NCI-H1694 treated with DMSO at 0.1 percent for 48 hours (cell line): ENCODE results near the gene ATL1.
"Not testable (repeated sequence)": the region's sequence is repeated elsewhere in the genome, so short reads cannot be mapped to it uniquely, and the experiment has no call there.

Experiments
- DNase-seq: peaks from one replicate; lab custom pipeline; 2025; lab: John Stamatoyannopoulos, UW

Gene ATL1

GRCh38 chr14:50602035-50602434 is 42.1 kb downstream of the ATL1 start:
- no peak for DNase-seq

GRCh38 chr14:50603565-50603964 is 43.6 kb downstream of the ATL1 start:
- DNase-seq = no peak

GRCh38 chr14:50605766-50606165 is 45.8 kb downstream of the ATL1 start:
- DNase-seq = no peak

- no peak for DNase-seq
Measured at GRCh38 chr14:50606468-50606867, 46.5 kb downstream of the ATL1 start.

- no peak for DNase-seq
Measured at GRCh38 chr14:50607181-50607580, 47.2 kb downstream of the ATL1 start.

- DNase-seq = no peak
Measured at GRCh38 chr14:50607761-50608160, 47.8 kb downstream of the ATL1 start.

- DNase-seq = no peak
Measured at GRCh38 chr14:50608302-50608851, 48.4 kb downstream of the ATL1 start.

GRCh38 chr14:50610465-50610864 is 50.5 kb downstream of the ATL1 start:
- no peak for DNase-seq

GRCh38 chr14:50612806-50613205 is 52.9 kb downstream of the ATL1 start:
- no peak for DNase-seq

GRCh38 chr14:50615056-50615455 is 55.1 kb downstream of the ATL1 start:
- no peak for DNase-seq

- no peak for DNase-seq
Measured at GRCh38 chr14:50615552-50615951, 55.6 kb downstream of the ATL1 start.

GRCh38 chr14:50616275-50616674 is 56.3 kb downstream of the ATL1 start:
- DNase-seq = no peak

- DNase-seq = peak; percentile 32
Measured at GRCh38 chr14:50619569-50620141, 59.7 kb downstream of the ATL1 start.

- no peak for DNase-seq
Measured at GRCh38 chr14:50620341-50620740, 60.4 kb downstream of the ATL1 start.

- DNase-seq = no peak
Measured at GRCh38 chr14:50622978-50623377, 63.0 kb downstream of the ATL1 start.

GRCh38 chr14:50624447-50624846 is 64.5 kb downstream of the ATL1 start:
- no peak for DNase-seq

- not testable (repeated sequence) for DNase-seq
Measured at GRCh38 chr14:50624947-50625346, 65.0 kb downstream of the ATL1 start.

GRCh38 chr14:50631408-50631821 is 71.5 kb downstream of the ATL1 start:
- DNase-seq = no peak

- no peak for DNase-seq
Measured at GRCh38 chr14:50633954-50634353, 74.0 kb downstream of the ATL1 start.

GRCh38 chr14:50635141-50635540 is 75.2 kb downstream of the ATL1 start:
- DNase-seq = no peak

- DNase-seq = no peak
Measured at GRCh38 chr14:50647282-50647681, 87.3 kb downstream of the ATL1 start.

- no peak for DNase-seq
Measured at GRCh38 chr14:50647753-50648152, 87.8 kb downstream of the ATL1 start.

GRCh38 chr14:50649691-50650090 is 89.7 kb downstream of the ATL1 start:
- no peak for DNase-seq

- no peak for DNase-seq
Measured at GRCh38 chr14:50656776-50657175, 96.8 kb downstream of the ATL1 start.
